ENCODE measurements around the gene DEFB132. TPM values are rescaled to one million over a fixed set of nuclear protein-coding genes. Genes with fewer than 3 reads are reported as not detected.
A peak's percentile ranks its signal among the peaks of the same experiment; 100 is the strongest.

The DEFB132 gene
- total RNA-seq, 1 donor from 2014 or later: not detected

DNA sequence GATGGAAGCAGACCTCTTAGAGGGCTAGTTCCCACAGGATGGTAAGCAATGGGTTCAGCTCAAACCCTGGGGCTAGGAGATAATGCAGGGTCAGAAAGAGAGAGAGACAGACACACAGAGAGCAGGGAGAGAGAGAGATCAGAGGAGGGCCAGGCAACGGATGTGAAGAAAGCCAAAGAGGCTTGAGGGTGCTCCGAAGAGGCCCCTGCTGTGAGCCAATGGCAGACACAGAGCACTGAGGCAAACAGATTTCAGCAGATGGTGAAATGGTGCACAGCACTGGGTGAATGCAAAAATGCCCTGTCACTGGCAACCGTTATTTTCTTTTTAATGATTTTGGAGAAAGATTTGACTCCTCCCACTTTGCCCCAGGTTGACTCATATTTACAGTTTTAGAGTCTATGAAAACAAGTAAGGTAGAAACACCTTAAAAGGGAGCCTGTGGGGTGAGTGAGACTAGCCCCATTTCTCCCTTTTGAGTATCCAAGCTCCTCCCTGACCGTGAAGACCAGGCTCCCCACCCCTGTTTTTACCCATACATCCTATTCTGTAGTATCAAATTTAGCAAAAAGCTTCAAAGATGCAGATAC is 840 bp downstream of the DEFB132 start:
- no peak overlapping the region for H3K27ac Mint-ChIP-seq
- no peak overlapping the region for H3K4me3 Mint-ChIP-seq
- H3K27me3 Mint-ChIP-seq: peaks cover 44% of the 10 kb centered on the region
- H3K9me3 Mint-ChIP-seq: no peaks in the 10 kb centered on the region
- peaks cover 6% of the 10 kb centered on the region for H3K4me1 Mint-ChIP-seq (ENCODE audit: unreplicated experiment)
- DNase-seq (ENCODE audit: extremely low spot score, unreplicated experiment): no peak
- H3K36me3 Mint-ChIP-seq: no peaks in the 10 kb centered on the region
- no peak for TF ChIP-seq CTCF (conservative IDR thresholded peaks at IDR 0.05)

DNA sequence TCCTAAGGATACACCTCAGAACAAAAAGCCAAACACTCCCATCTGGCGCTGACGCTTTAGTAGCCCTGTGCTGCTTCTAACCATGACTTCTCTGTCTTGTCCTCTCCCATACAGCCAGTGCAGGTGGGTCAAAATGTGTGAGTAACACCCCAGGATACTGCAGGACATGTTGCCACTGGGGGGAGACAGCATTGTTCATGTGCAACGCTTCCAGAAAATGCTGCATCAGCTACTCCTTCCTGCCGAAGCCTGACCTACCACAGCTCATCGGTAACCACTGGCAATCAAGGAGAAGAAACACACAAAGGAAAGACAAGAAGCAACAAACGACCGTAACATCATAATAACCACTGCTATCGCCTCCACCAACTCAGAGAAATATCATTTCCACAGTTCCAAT is 1.4 kb downstream of the DEFB132 start:
- TF ChIP-seq CTCF (conservative IDR thresholded peaks at IDR 0.05): no peak
- no peaks in the 10 kb centered on the region for H3K36me3 Mint-ChIP-seq
- no peak overlapping the region for H3K27ac Mint-ChIP-seq
- no peak overlapping the region for H3K4me3 Mint-ChIP-seq
- peaks cover 44% of the 10 kb centered on the region for H3K27me3 Mint-ChIP-seq
- DNase-seq (ENCODE audit: extremely low spot score, unreplicated experiment): no peak
- H3K4me1 Mint-ChIP-seq (ENCODE audit: unreplicated experiment): peaks cover 3% of the 10 kb centered on the region
- H3K9me3 Mint-ChIP-seq: no peaks in the 10 kb centered on the region

DNA sequence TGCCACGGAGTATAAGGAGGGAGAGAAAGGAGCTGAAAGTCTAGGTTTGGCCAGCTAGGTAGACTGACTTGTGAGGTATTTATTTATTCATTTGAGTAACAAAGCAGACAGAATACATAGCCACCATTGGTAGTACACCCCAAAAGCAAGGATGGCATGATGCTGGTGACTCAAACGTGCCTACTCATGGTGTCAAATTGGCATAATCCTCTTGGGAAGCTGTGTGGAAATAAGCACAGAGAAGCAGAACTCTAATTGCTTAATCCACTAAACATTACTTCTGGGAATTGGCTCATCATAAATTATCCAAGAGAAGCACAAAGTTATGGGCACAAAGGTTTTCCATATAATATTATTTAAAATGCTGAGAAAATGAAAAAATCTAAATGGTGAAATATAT is 2.5 kb downstream of the DEFB132 start:
- peaks cover 39% of the 10 kb centered on the region for H3K27me3 Mint-ChIP-seq
- DNase-seq (ENCODE audit: extremely low spot score, unreplicated experiment): no peak
- H3K4me3 Mint-ChIP-seq: no peak overlapping the region
- no peak overlapping the region for H3K27ac Mint-ChIP-seq
- no peaks in the 10 kb centered on the region for H3K36me3 Mint-ChIP-seq
- H3K9me3 Mint-ChIP-seq: no peaks in the 10 kb centered on the region
- peaks cover 3% of the 10 kb centered on the region for H3K4me1 Mint-ChIP-seq (ENCODE audit: unreplicated experiment)
- no peak for TF ChIP-seq CTCF (conservative IDR thresholded peaks at IDR 0.05)

DNA sequence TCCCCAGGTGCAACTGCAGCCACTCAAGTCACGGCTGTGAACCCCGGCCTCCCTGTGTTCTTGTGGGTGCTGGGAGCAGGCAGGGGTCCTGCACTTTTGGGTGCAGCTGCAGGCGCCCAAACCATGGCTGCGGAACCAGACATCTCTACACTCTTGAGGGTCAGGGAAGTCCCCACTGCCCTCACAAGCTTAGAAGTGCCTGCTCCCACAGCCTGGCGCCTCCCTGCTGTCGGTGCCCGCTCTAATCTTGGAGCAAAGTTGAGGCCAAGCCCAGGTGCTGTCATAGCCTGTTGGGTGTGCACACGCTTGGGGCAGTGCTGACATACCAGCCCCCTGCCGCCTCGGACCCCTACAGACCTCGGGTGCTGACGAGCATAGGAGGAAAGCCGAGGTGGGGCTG is 6.2 kb downstream of the DEFB132 start:
- no peak for DNase-seq (ENCODE audit: extremely low spot score, unreplicated experiment)
- Mint-ChIP-seq H3K4me1 (ENCODE audit: unreplicated experiment) (peaks cover 12% of the 10 kb centered on the region), H3K9me3 (no peaks in the 10 kb centered on the region), H3K27ac (no peak overlapping the region), H3K4me3 (no peak overlapping the region), H3K36me3 (no peaks in the 10 kb centered on the region), H3K27me3 (peaks cover 31% of the 10 kb centered on the region)
- no peak for TF ChIP-seq CTCF (conservative IDR thresholded peaks at IDR 0.05)

DNA sequence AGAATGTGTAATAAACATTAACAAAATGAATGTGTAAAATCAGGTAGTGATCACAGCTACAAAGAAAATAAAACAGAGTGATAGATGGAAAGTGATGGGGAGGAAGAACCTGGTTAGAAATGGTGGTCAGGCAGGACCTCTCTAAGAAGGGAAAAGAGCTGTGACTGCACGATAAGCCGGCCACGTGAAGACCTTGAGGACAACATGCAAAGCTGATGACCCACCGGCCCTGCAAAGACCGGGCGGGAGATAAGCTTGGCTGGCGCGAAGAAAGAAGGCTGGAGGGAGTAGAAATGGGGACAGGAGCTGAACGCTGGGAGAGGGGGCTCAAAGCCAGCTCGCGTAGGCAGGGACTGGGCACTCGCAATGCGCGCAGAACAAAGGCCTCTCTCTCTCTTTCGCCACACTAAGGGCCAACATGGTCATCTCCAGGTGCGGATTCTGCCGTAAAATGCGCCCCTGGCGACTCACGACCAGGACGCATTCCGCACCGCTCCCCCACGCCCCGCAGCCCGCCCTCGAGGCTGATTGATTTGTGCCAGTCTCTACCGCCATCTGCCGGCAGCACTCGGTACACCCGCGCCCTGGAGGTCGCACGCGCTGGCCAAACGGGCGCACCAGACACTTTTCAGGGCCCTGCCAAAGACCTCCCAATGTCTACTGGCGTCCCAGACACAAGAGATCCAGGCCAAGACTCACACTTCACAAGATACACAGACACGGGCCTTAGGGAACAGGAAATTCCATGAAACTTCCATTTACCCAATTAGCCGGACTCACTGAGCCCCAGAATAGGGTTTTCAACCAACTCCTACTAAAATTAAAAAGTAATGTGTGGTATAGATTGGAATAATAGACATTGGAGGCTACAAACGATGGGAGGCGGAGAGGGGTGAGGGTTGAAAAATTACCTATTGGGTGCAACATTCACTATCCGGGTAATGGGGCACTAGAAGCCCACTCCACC is 9.4 kb downstream of the DEFB132 start:
- peak; percentile 93 for DNase-seq (ENCODE audit: extremely low spot score, unreplicated experiment)
- H3K4me1 Mint-ChIP-seq (ENCODE audit: unreplicated experiment): peaks cover 9% of the 10 kb centered on the region
- peaks cover 3% of the 10 kb centered on the region for H3K36me3 Mint-ChIP-seq
- peaks cover 20% of the 10 kb centered on the region for H3K27me3 Mint-ChIP-seq
- no peaks in the 10 kb centered on the region for H3K9me3 Mint-ChIP-seq
- TF ChIP-seq CTCF (conservative IDR thresholded peaks at IDR 0.05): peak; percentile 98
- peak overlapping the region; percentile 85 for H3K4me3 Mint-ChIP-seq
- peak overlapping the region; percentile 71 for H3K27ac Mint-ChIP-seq
